ENCODE measurements around the gene GRB10. TPM values are rescaled to one million over a fixed set of nuclear protein-coding genes. Genes with fewer than 3 reads are reported as not detected.

GRB10 gene
- total and polyA plus RNA-seq, 2 of the 8 experiments (the other 6 are each of a cell fraction or from before 2014, with no cell fraction given): 35.7 to 97.0 TPM

GRCh38 chr7:50780436-50780835, 2.3 kb downstream of the GRB10 start:
- DNase-seq (ENCODE audit: low read depth in 1 of 2, low spot score in 2 of 2) (no peak), FAIRE-seq (no peak)
- H3K79me2 ChIP-seq (ENCODE audit: control insufficient read depth in 1 of 2, insufficient read depth in 2 of 2, low read length in 2 of 2): peaks cover 22 to 95% of the 10 kb centered on the region in 2 experiments
- no peak overlapping the region for H4K8ac ChIP-seq (ENCODE audit: extremely low read depth, insufficient read depth, low read length)
- peaks cover 5 to 37% of the 10 kb centered on the region in 2 experiments for H4K20me1 ChIP-seq (replicated peaks in 1 of 2; ENCODE audit: control insufficient read depth in 1 of 2, insufficient read depth in 2 of 2, low read length in 2 of 2)
- peak overlapping the region in 1 of 2 experiments; percentile 64; a peak in 1 of 4 replicates for H3K4me2 ChIP-seq (ENCODE audit: insufficient read depth in 1 of 2, low read depth in 2 of 2, low read length in 2 of 2)
- H3K79me1 ChIP-seq (ENCODE audit: low read depth, low read length): peaks cover 19% of the 10 kb centered on the region
- no peak overlapping the region for H3K4me3 ChIP-seq (ENCODE audit: extremely low read depth in 1 of 4, insufficient read depth in 2 of 4, low read depth in 3 of 4, low read length in 4 of 4)
- H3K27me3 ChIP-seq (replicated peaks in 1 of 4; ENCODE audit: control insufficient read depth in 3 of 4, extremely low read depth in 1 of 4, insufficient read depth in 3 of 4, low read length in 3 of 4): no peaks in the 10 kb centered on the region; a peak in 1 of 7 replicates
- no peak overlapping the region for H3K27ac ChIP-seq (ENCODE audit: low read depth, low read length)
- TF ChIP-seq ATF2 (IDR thresholded peaks at IDR 0.05; ENCODE audit: low read length) (no peak), JUN (IDR thresholded peaks at IDR 0.05; ENCODE audit: low read depth, low read length) (no peak), RBBP5 (IDR thresholded peaks at IDR 0.05; ENCODE audit: borderline replicate concordance, low read depth, low read length) (no peak), CTCF (IDR thresholded peaks at IDR 0.05; ENCODE audit: control extremely low read depth in 1 of 3, insufficient read depth in 1 of 3, low read depth in 1 of 3, low read length in 3 of 3) (no peak), MAX (IDR thresholded peaks at IDR 0.05) (no peak), TAF7 (optimal IDR thresholded peaks at IDR 0.05; ENCODE audit: borderline replicate concordance, low read depth, low read length) (no peak), ASH2L (IDR thresholded peaks at IDR 0.05; ENCODE audit: low read length) (no peak), BCL11A (IDR thresholded peaks at IDR 0.05; ENCODE audit: low read depth in 2 of 2, low read length in 2 of 2) (no peak), TAF1 (IDR thresholded peaks at IDR 0.05; ENCODE audit: low read depth, low read length) (no peak)
- no peak overlapping the region for H3K4ac ChIP-seq (replicated peaks; ENCODE audit: insufficient read length, low read depth, low read length)
- H3K56ac ChIP-seq (replicated peaks; ENCODE audit: insufficient read length, low read depth, low read length): no peak overlapping the region
- H2BK120ac ChIP-seq (replicated peaks; ENCODE audit: low read depth, low read length): no peak overlapping the region
- no peak overlapping the region for H3K23ac ChIP-seq (ENCODE audit: insufficient read length)
- no peak overlapping the region for H2AK5ac ChIP-seq (ENCODE audit: low read depth, low read length)
- no peaks in the 10 kb centered on the region for H3K9me3 ChIP-seq (ENCODE audit: insufficient read depth in 2 of 2, low read depth in 1 of 2, low read length in 1 of 2)
- H3K14ac ChIP-seq (ENCODE audit: insufficient read length): no peak overlapping the region
- no peak overlapping the region for H2AFZ ChIP-seq (ENCODE audit: low read length)
- H2BK20ac ChIP-seq (ENCODE audit: low read length): no peak overlapping the region
- H2BK12ac ChIP-seq (ENCODE audit: low read depth, low read length): no peak overlapping the region
- no peaks in the 10 kb centered on the region for H3K36me3 ChIP-seq (ENCODE audit: control insufficient read depth in 2 of 4, insufficient read depth in 4 of 4, low read length in 3 of 4)
- no peak overlapping the region for H2BK5ac ChIP-seq (ENCODE audit: low read depth, low read length)
- H3K23me2 ChIP-seq (ENCODE audit: low read depth, low read length): peaks cover 7% of the 10 kb centered on the region; the same call in 1 of the 2 replicates
- H2BK15ac ChIP-seq (ENCODE audit: low read length): no peak overlapping the region
- H4K91ac ChIP-seq (replicated peaks; ENCODE audit: insufficient read length, low read length): no peak overlapping the region
- H3K18ac ChIP-seq (ENCODE audit: extremely low read depth, low read length): no peak overlapping the region
- H3K4me1 ChIP-seq (replicated peaks in 1 of 4; ENCODE audit: control insufficient read depth in 3 of 4, insufficient read depth in 4 of 4, low read length in 3 of 4): peaks cover 15 to 19% (median 16%) of the 10 kb centered on the region in 4 experiments
- H4K5ac ChIP-seq (ENCODE audit: insufficient read length, low read depth, low read length): no peak overlapping the region
- WGBS, 2 experiments (ENCODE audit: extremely low coverage in 1 of 2, insufficient coverage in 1 of 2, insufficient read length in 1 of 2, insufficient replicate concordance in 2 of 2, low coverage in 1 of 2, low lambda C conversion rate in 2 of 2, missing lambda C conversion rate in 1 of 2): 89% methylated on average over 3 of the region's 3 CpGs; no CpG with 5 or more reads in 1 of the 2 experiments
- CTCF ChIA-PET (ENCODE audit: partially characterized antibody): interaction anchor here (1.0 kb wide), 1 partner anchor 221 kb away, joined by 3 read pairs; no protein-coding TSS in a partner anchor
- no peak overlapping the region for H3K9ac ChIP-seq (replicated peaks in 1 of 4; ENCODE audit: extremely low read depth in 1 of 4, low read depth in 3 of 4, low read length in 3 of 4)
- POLR2A ChIA-PET (ENCODE audit: partially characterized antibody): interaction anchor here (1.0 to 2.4 kb wide), 2 partner anchors 8 to 12 kb away, joined by 4 to 7 read pairs; no protein-coding TSS in a partner anchor

Measured in H1 (cell line).